GM15510 (cell line): ENCODE results near the gene SLC30A2.

Experiments used
- POLR2A ChIP-seq: IDR thresholded peaks from 3 replicates; pipeline ENCODE4 v1.6.1; 2011; ENCODE audit warnings: borderline replicate concordance; ENCODE audit not compliant: insufficient read length; ENCODE audit errors: extremely low read depth

SLC30A2 gene

GRCh38 chr1:26053718-26054560, 8.0 kb upstream of the SLC30A2 start:
- TF ChIP-seq POLR2A = no peak

DNA sequence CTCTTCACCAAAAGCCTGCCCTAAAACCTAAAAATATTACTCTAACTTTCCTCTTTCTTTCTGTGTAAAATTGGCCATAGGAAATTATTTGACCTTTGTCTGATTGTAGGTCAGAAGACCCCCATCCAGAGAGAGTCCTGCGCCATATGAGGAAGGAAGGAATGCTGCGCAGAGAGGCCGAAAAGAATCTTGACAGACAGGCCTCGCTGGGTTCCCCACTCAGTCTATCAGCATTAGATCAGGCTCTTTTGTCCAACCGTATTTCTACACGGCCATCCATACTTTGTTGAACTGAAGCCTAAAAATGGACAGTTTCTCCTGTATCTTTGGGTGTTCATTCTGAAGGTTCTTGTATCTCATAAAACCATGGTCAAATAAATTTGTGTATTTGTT, 4.3 kb upstream of the SLC30A2 start:
- TF ChIP-seq POLR2A = no peak

DNA sequence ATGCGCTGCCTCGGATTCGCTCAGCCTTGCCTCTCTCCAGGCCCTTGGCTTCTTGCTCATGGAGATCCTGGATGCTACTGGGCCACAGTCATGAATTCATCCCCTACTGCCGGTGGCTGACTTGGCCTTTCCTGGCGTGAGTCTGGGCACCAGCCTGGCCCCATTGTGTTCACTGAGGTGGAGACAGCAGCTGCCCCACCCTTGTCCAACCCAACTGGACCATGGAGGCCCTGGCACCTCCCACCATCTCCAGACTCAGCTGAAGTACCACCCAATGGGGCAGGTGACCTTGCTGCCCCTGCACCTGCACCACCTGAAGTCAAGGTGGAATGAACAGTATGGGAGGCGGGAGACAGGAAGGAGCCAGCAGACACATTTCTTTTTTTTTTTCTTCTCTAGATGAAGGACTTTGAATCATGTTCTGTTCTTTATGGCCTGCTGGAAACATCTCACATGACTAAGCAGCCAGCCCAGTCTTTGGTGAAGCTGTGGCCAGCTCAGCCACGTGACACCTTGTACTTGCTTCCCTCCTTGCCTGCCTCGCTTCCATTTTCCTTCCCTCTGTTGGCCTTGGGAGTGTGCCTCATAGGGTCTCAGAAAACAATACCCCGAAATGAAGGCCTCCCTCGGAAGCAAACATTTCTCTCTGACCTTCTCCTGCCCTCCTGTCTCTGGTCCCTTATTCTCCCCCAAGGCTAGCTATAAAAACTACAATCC, 3.8 kb upstream of the SLC30A2 start:
- TF ChIP-seq POLR2A = no peak

GRCh38 chr1:26047278-26047874, 1.5 kb upstream of the SLC30A2 start:
- no peak for TF ChIP-seq POLR2A

GRCh38 chr1:26046246-26047095, 553 bp upstream of the SLC30A2 start:
- TF ChIP-seq POLR2A = no peak

- no peak for TF ChIP-seq POLR2A
Observed at GRCh38 chr1:26044971-26045721, 772 bp downstream of the SLC30A2 start.

DNA sequence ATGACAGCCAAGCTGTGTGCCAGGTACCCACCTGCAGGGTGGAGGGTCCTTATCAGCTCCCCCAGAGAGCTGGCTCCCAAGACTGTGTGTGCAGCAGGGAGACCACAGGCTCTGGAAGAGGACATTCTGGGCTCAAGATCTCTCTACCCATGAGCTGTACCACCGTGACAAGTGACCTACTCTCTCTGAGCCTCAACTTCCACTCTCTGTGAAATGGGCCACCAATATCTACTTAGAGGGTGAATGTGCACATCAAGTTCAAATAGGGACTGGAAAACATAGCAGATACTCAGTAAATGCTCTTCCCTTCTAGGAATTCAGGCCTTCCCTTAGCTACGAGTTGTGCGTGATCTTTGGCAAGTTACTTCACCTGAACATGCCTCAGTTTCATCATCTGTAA, 1.5 kb downstream of the SLC30A2 start:
- no peak for TF ChIP-seq POLR2A

- TF ChIP-seq POLR2A = no peak
Observed at GRCh38 chr1:26043765-26044164, 2.2 kb downstream of the SLC30A2 start.

DNA sequence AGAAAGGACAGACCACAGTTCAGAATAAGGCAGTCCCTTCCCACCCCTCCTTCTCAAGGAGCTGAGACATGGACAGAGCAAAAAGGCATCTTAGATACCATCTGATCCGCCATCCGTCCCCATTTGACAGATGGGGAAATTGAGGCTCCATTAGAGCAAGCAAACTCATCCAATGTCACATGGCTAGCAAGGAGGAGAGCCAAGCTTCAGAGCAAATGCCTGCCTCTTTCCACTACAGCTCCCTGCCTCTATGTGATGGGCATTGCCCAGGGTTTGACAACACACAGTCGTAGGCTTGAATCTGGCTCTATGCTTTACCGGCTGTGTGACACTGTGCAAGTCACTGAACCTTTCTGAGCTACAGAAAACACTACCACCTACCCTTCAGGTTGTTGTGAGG, 3.9 kb downstream of the SLC30A2 start:
- TF ChIP-seq POLR2A = no peak

GRCh38 chr1:26041401-26041800, 4.5 kb downstream of the SLC30A2 start:
- TF ChIP-seq POLR2A = no peak

DNA sequence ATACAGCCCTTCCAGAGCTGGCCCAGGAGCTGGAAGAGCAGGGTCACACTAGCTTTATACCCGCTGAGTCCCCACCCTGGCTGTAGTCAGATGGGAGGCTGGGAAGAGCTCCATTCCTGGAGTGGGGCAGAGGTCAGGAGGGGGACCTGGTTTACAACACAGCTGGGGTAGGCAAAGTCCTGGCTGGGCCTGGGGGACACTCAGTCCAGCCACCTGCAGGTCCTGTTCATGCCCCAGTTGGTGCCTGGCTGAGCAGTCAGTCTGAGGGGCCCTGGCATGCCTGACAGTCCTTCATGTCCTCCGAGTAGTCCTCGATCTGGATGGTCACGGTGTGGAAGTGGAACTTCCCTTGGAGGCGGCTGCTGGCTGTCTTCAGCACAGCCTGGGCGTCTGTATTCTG, 7.0 kb downstream of the SLC30A2 start:
- TF ChIP-seq POLR2A = no peak

DNA sequence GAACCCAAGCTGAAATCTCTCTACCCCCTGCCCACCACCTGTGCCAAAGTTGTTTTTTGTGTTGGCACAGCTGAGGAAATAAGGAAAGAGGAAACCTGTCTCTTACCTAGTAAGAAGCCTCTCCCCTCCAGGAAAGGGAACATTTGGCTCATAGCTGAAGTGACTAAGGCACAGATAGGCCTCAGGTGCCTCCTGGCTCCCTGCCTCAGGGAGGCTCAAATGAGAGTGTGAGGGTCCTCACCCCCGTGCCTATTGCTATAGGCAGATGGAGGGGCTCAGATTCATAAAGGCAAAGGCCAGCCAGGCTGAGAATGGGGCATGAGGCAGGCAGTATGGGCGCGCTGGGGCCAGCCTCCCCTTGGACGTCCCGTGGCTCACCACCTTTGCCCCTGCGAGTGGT, 7.4 kb downstream of the SLC30A2 start:
- no peak for TF ChIP-seq POLR2A

GRCh38 chr1:26037904-26038303, 8.0 kb downstream of the SLC30A2 start:
- no peak for TF ChIP-seq POLR2A

DNA sequence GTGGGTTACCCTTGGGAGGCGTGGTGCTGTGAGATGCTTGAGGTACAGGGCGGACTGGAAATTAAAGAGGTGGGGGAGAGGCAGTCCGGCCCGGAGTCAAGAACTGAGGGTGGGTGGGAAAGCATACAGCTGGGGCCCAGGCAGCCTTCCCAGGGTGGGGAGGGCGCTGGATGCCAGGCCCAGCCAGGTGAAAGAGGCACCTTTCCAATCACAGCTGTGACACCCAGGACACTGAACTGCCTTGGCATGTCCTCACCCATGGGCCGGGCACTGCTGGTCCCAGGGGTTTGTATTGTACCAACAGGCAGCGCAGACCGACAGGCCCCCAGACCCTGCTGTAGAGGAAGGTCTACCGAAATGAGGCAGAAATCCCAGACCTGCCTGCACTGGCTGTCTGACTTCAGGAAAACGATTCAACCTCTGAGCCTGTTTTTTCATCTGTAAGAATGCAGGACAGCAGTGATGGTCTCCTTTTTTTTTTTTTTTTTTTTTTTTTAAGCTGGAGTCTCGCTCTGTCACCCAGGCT, 9.1 kb downstream of the SLC30A2 start:
- no peak for TF ChIP-seq POLR2A
